ENCODE measurements around the gene SVEP1.

SVEP1 gene

DNA sequence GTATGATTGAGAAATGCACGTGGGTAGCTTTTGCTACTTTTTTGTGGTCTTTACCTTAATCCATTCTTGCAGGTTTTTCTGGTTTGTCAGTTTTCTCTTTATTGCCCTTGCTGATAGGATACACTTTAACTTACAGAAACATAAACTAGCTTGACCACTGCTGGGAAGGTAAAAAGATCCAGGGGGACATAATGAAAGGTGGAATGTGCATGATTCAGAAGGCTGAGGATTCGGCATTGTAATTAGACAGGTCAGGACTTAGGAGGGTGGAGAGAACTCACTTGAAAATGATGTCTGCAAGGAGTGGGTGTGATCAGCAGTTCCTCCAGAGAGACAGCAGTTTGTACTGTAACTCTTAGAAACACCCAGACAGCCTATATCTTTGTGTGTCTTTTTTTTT is 222.0 kb downstream of the SVEP1 start:
- FAIRE-seq, result no peak

DNA sequence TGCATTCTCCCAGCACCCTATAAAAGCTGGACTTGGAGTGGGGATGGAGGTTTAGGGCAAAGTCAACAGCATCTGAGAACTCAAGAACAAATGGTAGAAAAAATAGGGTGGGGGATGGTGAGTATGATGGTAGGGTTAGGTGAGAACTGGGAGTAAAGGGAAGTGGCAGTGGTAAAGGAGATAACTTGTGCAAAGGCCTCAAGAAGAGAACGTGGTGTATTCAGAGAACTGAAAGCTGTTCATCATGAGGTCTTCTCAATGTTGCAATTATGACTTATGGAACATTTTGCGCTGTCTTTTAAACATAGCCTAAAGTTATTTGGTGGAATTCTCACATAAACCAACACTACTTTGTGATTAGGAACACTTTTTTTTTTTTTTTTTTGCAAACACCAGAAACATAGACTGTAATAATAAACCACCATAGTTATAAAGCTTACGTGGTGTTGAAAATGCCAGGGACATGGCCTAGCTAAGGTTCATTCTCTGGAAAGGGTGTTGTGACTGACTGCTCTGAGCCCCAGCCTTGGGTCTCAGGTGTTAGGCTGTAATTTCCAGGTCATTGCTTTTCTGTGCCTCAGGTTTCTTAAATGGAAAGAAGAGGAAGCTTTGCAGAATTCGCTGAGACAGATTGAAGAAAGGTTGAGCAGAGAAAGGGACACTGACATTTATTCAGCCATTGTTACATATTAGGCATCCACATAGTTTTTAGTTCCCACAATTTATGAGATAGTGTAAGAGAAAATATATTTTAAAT is 222.7 kb downstream of the SVEP1 start:
- FAIRE-seq, result no peak

DNA sequence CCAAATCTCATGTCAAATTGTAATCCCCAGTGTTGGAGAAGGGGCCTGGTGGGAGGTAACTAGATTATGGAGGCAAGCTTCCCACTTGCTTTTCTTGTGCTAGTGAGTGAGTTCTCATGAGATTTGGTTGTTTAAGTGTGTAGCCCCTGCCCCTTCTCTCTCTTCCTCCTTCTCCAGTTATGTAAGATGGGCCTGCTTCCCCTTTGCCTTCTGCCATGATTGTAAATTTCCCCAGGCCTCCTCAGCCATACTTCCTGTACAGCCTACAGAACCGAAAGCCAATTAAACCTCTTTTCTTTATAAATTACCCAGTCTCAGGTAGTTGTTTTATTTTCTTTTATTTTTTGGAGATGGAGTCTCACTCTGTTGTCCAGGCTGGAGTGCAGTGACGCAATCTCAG is 223.6 kb downstream of the SVEP1 start:
- FAIRE-seq, result no peak

DNA sequence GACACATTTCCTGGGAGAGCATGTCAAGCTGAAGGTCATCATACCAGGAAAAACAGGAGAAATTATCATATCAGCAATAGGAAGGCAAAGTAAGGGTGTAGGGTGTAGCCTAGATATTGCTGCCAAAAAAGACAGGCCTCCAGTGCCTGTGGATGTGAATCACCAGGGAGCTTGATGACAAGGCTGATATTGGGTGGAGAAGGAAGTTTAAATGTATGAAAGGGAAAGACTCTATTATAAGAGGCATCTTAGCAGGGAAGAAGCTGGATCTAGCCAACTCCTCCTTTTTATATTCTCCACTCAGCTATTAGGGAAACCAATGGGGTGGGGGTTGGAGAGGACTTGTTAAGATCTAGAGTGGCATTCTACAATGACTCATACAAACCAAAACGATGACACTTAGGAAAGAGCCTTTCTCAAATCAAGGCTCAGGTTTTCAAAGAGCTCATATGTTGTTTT is 228.5 kb downstream of the SVEP1 start:
- FAIRE-seq, result no peak

DNA sequence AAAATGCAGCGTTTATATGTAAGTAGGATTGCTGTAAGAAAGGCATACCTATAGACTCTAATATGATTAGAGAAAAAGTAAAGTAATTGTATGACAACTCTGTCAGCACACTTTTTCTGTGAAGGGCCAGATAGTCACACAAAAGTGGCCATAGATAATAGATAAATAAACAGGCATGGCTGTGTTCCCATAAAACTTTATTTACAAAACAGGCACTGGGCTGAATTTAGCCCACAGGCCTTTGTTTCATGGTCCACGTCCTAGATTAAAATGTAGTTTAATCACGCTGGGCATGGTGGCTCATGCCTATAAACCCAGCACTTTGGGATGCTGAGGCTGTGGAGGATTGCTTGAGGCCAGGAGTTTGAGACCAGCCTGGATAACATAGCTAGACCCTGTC is 233.2 kb downstream of the SVEP1 start:
- FAIRE-seq, result no peak

DNA sequence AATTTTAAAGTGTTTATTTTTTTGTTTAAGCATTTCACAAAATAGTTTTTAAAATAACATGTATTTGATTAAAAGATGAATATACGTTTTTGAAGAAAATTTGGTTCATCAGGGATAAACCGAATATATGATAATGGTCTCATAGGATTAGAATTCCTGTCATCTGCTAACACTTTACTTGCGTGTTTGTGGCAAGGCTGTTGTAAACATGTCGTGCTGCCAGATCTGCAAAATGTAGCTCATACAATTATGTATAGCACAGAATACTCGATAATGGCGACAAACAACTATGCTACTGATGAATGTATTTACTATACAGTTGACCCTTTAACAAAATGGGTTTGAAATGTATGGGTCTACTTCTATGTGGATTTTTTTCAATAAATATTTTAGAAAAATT is 234.7 kb downstream of the SVEP1 start:
- FAIRE-seq, result no peak

DNA sequence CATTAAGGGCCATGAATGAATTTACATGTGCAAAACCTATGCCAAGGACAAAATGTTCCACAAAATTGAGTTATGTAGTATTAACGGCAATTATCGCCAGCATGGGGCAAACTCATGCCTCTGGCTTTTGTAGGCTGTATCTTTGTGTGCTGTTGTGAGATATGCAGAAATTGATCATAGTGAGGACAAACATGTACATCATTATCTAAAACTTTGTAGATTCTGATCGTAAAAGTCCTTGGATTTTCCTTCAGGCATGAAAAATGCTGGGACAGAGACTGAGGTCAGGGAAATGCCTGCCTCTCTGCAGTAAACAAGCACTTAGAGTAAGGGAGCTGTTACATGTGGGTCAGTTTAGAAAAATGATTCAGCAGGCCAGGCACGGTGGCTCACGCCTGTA is 236.0 kb downstream of the SVEP1 start:
- FAIRE-seq, result no peak

DNA sequence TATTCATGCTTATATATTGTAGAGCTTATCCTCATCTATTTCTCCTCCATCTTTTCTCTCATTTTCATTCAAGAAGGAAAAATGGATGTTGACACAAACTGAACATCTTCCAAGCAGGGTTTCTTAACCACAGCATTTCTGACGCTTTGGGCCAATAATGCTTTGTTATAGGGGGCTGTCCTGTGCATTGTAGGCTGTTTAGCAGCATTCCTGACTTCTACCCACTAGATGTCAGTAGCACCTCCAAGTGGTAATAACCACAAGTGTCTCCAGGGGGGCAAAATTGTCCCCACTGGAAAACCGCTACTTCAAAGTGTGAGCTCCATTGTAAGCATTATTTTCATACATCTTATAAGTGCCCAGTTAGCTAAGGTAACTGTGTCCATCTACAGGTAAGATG is 239.2 kb downstream of the SVEP1 start:
- no peak for FAIRE-seq

DNA sequence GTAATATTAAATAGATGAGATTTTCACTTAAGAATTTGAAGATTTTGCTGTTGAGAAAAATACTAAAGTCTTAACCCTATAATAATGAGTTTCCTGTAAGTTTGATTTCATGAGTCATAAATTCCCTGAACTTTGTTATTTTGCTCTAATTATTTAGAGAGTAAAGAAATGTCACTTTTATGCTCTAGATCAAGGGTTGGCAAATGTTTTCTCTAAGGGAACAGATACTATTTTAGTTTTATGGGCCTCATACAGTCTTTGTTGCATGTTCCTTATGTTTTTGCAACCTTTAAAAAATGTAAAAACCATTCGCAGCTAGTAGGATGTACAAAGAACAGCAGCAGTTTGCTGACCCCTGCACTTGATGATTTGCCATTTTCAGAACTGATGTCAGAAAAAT is 241.4 kb downstream of the SVEP1 start:
- peak; percentile 99 for FAIRE-seq

DNA sequence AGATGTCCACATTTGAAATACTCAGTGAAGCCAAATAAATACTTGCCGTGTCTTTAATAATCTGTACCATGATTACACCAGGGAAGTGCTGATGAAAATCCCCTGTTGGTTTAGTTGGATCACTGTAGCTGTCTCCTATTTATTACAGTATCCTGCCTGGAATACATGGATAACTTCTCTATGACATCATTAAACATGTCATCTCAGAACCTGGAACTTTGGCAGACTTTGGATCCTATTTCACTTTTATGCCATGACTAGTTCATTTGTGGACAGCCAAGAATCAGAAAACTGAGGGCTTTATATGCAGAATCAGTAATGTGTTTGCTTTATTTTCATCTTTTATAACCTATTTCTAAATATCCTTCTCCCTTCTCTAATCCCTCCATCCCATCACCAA is 241.8 kb downstream of the SVEP1 start, which contains the start of gene TXNDC8:
TSS of gene TXNDC8 (minus strand) at position 137 of the 400 bp plus-strand sequence.
- no peak for FAIRE-seq

DNA sequence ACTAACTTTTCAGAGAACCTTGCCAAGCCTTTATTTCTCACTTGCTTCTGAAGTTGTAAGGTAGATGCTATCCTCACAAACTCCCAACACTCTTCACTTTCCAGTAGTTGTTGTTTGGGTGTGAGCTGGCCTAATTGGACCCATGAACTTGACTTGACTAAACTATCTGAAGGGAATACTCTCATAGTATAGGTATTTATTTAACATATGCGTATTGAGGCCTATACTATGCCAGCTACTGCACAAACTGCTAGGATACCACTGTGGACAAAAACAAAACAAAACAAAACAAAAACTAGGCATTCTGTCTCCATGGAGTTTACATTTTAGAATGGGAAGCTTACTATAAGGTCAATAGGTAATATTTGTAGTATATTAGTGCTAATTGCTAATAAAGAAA is 243.2 kb downstream of the SVEP1 start:
- FAIRE-seq, result no peak

DNA sequence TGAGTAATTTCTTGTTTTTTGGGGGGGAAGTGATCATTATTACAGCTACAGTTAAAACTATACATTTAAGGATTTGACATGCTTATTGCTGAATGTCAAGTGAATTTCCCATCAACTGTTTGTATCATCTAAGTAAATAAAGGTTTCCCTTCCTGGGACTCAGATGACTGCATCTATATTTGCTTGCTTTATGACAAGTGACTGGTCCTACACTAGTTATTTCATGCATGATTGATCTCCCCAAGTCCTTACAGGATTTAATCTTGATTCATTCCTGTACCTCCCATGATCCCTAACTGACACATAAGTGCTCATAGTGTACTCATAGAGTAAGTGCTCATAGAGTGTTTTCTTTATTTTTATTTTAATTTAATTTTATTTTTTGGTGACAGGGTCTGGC is 244.7 kb downstream of the SVEP1 start:
- FAIRE-seq, result no peak

DNA sequence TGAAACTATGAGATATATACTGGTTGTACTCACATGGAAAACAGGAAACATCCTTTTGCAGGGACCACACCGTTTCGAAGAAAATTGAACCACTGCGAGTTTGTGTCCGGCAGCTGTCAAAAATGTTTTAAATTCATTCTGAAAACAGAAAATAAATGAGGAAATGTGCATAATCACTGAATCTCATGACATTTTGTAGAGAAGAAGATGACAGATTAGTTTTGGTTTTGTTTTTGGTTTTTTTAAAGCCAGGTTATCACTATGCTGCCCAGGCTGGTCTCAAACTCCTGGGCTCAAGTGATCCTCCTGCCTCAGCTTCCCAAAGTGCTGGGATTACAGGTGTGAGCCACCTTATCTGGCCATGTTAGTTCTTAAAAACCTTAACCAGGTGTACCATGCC is 245.4 kb downstream of the SVEP1 start:
- FAIRE-seq, result no peak

DNA sequence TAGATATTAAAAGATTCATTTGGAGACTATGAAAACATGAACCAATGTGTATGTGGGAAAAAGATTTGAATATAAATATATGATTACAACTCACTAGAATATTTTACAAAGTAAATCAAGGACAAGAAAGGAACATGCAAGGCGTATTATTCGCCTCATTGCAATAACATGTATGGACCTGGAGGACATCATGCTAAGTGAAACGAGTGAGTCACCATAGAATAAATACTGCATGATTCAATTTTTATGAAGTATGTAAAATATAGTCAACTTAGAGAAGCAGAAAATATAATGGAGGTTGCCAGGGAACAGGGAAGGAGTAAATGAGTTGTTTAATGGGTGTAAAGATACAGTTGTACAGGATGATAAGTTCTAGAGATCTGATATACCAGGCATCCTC is 246.8 kb downstream of the SVEP1 start:
- FAIRE-seq, result no peak

DNA sequence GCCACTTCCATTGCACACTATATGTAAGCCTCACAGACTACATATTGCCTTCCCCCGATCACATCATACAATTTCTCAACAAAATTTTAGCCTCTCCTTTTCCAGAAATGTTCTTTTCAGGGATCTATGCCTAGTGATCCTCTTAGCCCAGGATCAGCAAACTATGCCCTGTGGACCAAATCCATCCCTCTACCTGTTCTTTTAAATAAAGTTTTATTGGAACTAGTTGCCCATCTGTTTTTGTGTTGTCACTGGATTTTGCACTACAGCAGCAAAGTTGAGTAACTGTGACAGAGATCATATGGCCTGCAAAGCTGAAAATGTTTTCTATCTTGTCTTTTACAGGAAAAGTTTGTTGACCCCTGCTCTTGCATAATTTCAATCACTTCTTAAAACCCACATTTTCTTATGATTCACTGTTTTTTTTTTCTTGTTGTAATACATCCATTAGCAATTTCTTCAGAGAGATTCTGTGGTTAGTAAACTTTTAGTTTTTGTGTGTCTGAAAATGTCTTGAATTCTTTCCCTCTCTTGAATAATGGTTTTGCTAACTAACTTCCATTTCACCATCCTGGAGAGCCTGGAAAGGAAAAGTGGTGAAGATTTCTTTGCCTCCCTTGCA is 248.9 kb downstream of the SVEP1 start:
- no peak for FAIRE-seq

DNA sequence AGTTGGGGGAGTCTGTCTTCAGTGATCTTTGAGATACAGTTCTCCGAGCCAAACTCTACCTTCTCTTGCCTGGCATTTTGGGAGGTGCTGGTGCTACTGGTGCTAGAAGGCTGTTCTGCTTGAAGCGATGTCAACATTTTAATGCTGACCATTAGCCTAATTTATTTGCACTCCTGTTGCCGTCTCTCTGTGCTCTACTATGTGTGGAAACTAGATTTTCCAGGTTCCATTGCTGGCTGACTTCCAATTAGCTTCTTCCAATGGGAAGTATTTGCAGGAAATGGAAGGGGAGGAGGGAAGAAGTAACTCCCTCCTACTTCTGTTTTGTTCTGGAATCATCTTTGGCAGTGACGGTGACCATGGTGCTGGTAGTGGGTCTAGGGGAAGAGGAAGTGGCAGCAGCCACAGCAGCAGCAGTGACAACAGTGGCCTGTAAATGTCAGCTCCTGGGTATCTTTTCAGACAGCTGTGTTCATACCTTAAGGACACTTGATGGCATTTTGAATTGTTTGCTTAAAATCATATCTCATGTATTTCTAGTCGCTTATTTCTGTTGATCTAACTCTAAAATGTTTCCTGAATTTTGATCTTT is 249.8 kb downstream of the SVEP1 start:
- no peak for FAIRE-seq

DNA sequence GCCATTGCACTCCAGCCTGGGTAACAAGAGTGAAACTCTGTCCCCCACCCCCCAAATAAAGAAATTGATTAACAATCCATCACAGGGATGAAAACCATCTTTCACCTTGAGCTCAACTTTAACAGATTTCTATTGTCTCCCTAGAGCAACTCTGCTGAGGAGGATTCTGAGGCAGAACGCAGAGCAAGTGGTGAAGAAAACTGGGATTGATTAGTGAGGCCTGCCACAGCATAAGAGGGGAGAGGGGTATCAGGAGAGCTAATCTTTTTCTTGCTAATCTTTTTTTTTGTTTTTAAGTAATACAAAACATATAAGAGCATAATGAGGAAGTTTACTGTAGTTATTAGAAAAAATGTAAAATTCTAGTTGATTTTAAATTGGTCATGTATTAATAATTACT is 250.8 kb downstream of the SVEP1 start:
- no peak for FAIRE-seq

DNA sequence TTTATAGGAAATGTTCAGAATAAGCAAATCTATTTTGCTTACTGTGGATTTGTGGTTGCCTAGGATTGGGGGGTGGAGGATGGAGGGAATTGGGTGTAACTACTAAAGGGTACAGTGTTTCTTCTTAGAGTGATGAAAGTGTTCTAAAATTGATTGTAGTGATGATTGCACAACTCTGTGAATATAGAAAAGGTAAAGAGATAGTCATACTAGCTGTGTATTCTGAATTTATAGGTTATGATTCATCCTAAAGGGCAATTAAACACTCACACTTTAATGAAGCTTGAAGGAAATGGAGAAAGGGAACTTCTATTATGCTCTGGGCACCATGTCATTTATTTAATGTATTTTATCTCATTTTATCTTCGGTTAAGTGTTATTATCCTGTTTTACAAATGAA is 251.8 kb downstream of the SVEP1 start:
- no peak for FAIRE-seq

DNA sequence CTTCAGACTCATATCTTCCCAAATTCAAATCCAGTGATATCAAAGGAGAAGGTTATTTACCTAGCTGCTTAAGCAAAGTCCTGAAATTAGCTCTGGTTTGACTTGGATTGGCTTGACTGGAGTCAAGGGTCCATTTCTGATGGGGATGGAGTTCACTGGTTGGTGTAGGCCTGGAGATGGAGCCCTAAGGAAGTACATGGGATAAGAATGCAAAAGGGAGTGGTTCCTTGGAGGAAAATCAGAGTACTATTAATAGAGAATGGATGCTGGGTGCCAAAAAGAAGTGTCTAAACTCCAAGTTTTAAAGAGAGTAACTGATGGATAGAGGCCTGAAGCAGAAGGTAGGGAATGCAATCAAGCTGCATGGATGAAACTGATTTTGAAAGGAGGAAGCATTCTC is 255.7 kb downstream of the SVEP1 start:
- no peak for FAIRE-seq

DNA sequence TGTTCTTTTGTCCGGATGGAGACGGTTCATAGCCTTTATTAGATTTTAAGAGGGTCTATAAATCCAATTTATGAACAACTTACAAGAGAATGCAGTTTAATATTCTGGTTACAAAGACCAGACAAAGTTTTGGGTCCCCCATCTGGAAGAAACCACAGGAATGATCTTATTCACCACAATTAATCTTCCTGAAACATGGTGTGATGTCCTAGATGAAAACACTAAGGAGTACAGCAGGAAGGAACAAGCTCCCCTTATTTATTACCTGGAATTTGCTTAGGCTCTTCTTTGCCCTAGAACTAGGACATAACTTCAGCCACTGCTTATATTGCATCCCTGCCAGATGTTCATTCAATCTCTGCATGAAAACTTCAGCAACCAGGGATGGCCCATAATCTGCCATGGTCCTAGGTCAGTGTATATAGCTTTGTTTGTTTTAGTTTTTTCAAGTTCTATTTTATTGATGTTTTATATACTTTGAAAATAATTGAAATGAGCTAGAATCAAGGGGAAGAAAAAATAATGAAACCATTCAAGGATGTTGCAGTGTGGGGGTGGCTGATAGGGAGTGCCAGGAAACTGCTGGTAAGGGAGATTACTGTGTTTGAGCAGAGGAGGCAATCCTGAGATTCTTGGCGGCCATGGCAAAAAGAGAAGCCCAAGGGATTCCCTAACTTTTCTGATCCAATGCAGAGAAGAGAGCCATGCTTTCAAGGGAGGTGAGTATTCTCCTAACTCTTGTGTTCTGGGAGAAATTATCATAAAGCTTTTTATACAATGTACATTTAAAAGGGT is 258.7 kb downstream of the SVEP1 start:
- FAIRE-seq, result peak; percentile 99

DNA sequence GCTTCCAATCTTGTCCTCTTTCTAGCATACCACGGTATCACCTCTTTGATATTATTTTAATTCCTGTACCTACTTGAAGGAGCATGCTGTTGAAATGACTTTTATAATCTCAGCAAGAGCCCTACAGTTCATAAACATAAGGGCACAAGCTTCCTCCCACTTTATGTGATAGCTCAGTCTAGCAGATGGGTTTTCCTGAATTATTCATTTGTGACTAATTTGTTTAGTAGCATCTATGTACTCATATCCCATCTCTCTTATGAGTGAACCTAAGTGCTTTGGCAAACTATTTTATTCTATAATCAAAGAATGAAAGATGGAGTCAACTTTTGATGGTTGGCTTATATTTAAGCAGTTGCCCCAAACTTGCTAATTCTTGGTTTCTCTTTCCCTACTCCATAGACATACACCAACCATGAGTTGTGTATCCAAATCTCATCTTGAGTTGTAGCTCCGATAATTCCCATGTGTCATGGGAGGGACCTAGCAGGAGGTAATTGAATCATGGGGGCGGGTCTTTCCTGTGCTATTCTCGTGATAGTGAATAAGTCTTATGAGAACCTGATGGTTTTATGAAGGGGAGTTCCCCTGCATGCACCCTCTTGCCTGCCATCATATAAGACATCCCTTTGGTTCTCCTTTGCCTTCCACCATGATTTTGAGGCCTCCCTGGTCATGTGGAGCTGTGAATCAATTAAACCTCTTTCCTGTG is 259.6 kb downstream of the SVEP1 start:
- no peak for FAIRE-seq

DNA sequence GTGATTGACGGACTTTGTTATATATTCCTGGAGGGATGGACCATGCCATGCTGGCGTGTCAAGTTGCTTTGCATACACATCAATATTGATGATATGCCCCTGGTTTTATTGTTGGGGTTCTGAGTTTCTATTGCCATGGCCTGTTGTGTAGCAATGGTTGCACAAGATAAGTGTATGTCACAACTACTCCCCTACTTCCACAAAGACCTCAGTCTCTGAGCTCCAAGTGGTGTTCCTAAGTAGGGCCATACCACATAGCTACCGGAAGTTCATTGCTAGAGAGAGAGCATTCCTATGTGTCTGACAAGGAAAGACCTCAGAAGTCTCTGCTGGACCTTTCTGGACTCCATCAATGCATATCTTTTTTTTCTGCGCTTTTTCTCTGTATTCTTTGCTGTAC is 261.6 kb downstream of the SVEP1 start:
- FAIRE-seq, result no peak

Data from endometrium (tissue), 2 donors.